Measurements from ENCODE around the gene PMEPA1.

Gene PMEPA1

GRCh38 chr20:57661746-57662455 is 47.9 kb downstream of the PMEPA1 start:
- no peak for DNase-seq (ENCODE audit: low read depth in 3 of 3)

- DNase-seq (ENCODE audit: low read depth in 3 of 3): no peak
These were observed 48.7 kb downstream of the PMEPA1 start for GRCh38 chr20:57660922-57661745.

- no peak for DNase-seq (ENCODE audit: low read depth in 3 of 3)
These were observed 49.5 kb downstream of the PMEPA1 start for GRCh38 chr20:57660181-57660921.

- no peak for DNase-seq (ENCODE audit: low read depth in 3 of 3)
These were observed 50.2 kb downstream of the PMEPA1 start for GRCh38 chr20:57659517-57660180.

GRCh38 chr20:57658833-57659516 is 50.8 kb downstream of the PMEPA1 start:
- no peak for DNase-seq (ENCODE audit: low read depth in 3 of 3)

GRCh38 chr20:57658447-57658832 is 51.4 kb downstream of the PMEPA1 start:
- no peak for DNase-seq (ENCODE audit: low read depth in 3 of 3)

- DNase-seq (ENCODE audit: low read depth in 3 of 3): peak in 1 of 3 donors; percentile 20
These were observed 52.0 kb downstream of the PMEPA1 start for GRCh38 chr20:57657535-57658446.

GRCh38 chr20:57656821-57657534 is 52.8 kb downstream of the PMEPA1 start:
- no peak for DNase-seq (ENCODE audit: low read depth in 3 of 3)

- no peak for DNase-seq (ENCODE audit: low read depth in 3 of 3)
These were observed 53.5 kb downstream of the PMEPA1 start for GRCh38 chr20:57656252-57656820.

GRCh38 chr20:57655809-57656155 is 54.0 kb downstream of the PMEPA1 start:
- DNase-seq (ENCODE audit: low read depth in 3 of 3): no peak

GRCh38 chr20:57654998-57655808 is 54.6 kb downstream of the PMEPA1 start:
- DNase-seq (ENCODE audit: low read depth in 3 of 3): no peak

- DNase-seq (ENCODE audit: low read depth in 3 of 3): peak in 1 of 3 donors; percentile 39
These were observed 55.3 kb downstream of the PMEPA1 start for GRCh38 chr20:57654363-57654997.

- no peak for DNase-seq (ENCODE audit: low read depth in 3 of 3)
These were observed 55.9 kb downstream of the PMEPA1 start for GRCh38 chr20:57653910-57654309.

- no peak for DNase-seq (ENCODE audit: low read depth in 3 of 3)
These were observed 56.3 kb downstream of the PMEPA1 start for GRCh38 chr20:57653546-57653900.

- no peak for DNase-seq (ENCODE audit: low read depth in 3 of 3)
These were observed 56.9 kb downstream of the PMEPA1 start for GRCh38 chr20:57652606-57653545.

GRCh38 chr20:57651881-57652605 is 57.8 kb downstream of the PMEPA1 start:
- no peak for DNase-seq (ENCODE audit: low read depth in 3 of 3)
